Measurements from ENCODE around the gene TMEM218.

GRCh38 chr11:125128450-125128849 lies 17.0 kb upstream of the TMEM218 start:
- TF ChIP-seq EZH2phosphoT487 (IDR thresholded peaks at IDR 0.05; ENCODE audit: borderline replicate concordance) (no peak), POLR2A (IDR thresholded peaks at IDR 0.05; ENCODE audit: borderline replicate concordance, extremely low read depth, insufficient read depth, insufficient read length) (no peak), ZFX (IDR thresholded peaks at IDR 0.05) (no peak), CTCF (IDR thresholded peaks at IDR 0.05 in 2 of 3, conservative IDR thresholded peaks at IDR 0.05 in 1 of 3; ENCODE audit: borderline replicate concordance in 1 of 3, insufficient read depth in 1 of 3, low read depth in 2 of 3, low read length in 2 of 3) (no peak), REST (IDR thresholded peaks at IDR 0.05; ENCODE audit: low read depth) (no peak), SRF (IDR thresholded peaks at IDR 0.05; ENCODE audit: low read depth) (no peak), CBX3 (IDR thresholded peaks at IDR 0.05; ENCODE audit: low read depth) (no peak), ZBTB33 (IDR thresholded peaks at IDR 0.05; ENCODE audit: extremely low read depth, insufficient replicate concordance, low read length) (no peak), EZH2 (IDR thresholded peaks at IDR 0.05) (no peak), SIN3A (IDR thresholded peaks at IDR 0.05; ENCODE audit: low read depth) (no peak)

Data from HCT116 (cell line).